ENCODE data around the gene SLC6A3. TPM values are rescaled to one million over a fixed set of nuclear protein-coding genes. Genes with fewer than 3 reads are reported as not detected.

SLC6A3 gene
- total RNA-seq, 1 experiment from 2014 or later = 0.74 TPM

GRCh38 chr5:1370006-1370405 lies 75.2 kb downstream of the SLC6A3 start:
- CTCF ChIA-PET = interaction anchor here (2.8 kb wide), 1 partner anchor 10 kb away, joined by 19 read pairs; no protein-coding TSS in a partner anchor
- DNase-seq (ENCODE audit: low spot score) (no peak), ATAC-seq (no peak)
- H3K4me1 Mint-ChIP-seq = peaks cover 16% of the 10 kb centered on the region; the same call in 1 of the 2 replicates
- POLR2A ChIA-PET = no interaction called here
- H3K4me3 Mint-ChIP-seq = no peak overlapping the region
- no peak for TF ChIP-seq ATF1 (CRISPR knock-in tag; IDR thresholded peaks at IDR 0.05)
- TF ChIP-seq NFATC4 (CRISPR knock-in tag; IDR thresholded peaks at IDR 0.05) = no peak
- no peak for TF ChIP-seq EMX1 (CRISPR knock-in tag; IDR thresholded peaks at IDR 0.05)
- no peak for TF ChIP-seq ATF6 (CRISPR knock-in tag; IDR thresholded peaks at IDR 0.05)
- no peak for TF ChIP-seq GRHL2 (CRISPR knock-in tag; IDR thresholded peaks at IDR 0.05; ENCODE audit: insufficient replicate concordance, severe bottlenecking)
- no peak for TF ChIP-seq TEAD4 (CRISPR knock-in tag; IDR thresholded peaks at IDR 0.05)
- TF ChIP-seq GTF2I (CRISPR knock-in tag; conservative IDR thresholded peaks at IDR 0.05) = no peak
- no peak for TF ChIP-seq ZNF219 (CRISPR knock-in tag; IDR thresholded peaks at IDR 0.05; ENCODE audit: borderline replicate concordance)
- no peak for TF ChIP-seq PRRX2 (CRISPR knock-in tag; IDR thresholded peaks at IDR 0.05)
- TF ChIP-seq ZNF263 (CRISPR knock-in tag; IDR thresholded peaks at IDR 0.05; ENCODE audit: low read depth) = no peak
- TF ChIP-seq ERG (CRISPR knock-in tag; IDR thresholded peaks at IDR 0.05) = no peak
- H3K27ac Mint-ChIP-seq = no peak overlapping the region
- H3K36me3 Mint-ChIP-seq = no peaks in the 10 kb centered on the region
- H3K9me3 Mint-ChIP-seq = no peaks in the 10 kb centered on the region
- peaks cover 9% of the 10 kb centered on the region; the same call in 1 of the 2 replicates for H3K27me3 Mint-ChIP-seq (ENCODE audit: low read depth)

GRCh38 chr5:1368756-1369155 lies 76.5 kb downstream of the SLC6A3 start:
- Mint-ChIP-seq H3K27me3 (ENCODE audit: low read depth) (peaks cover 2% of the 10 kb centered on the region; the same call in 1 of the 2 replicates), H3K36me3 (no peaks in the 10 kb centered on the region), H3K27ac (no peak overlapping the region), H3K4me1 (peaks cover 12% of the 10 kb centered on the region; the same call in 1 of the 2 replicates), H3K9me3 (no peaks in the 10 kb centered on the region), H3K4me3 (no peak overlapping the region)
- ChIA-PET POLR2A (no interaction called here), CTCF (interaction anchor here (0.7 kb wide), 1 partner anchor 12 kb away, joined by 3 read pairs; no protein-coding TSS in a partner anchor)
- TF ChIP-seq ZNF317 (CRISPR knock-in tag; IDR thresholded peaks at IDR 0.05; ENCODE audit: borderline replicate concordance, low read depth) = no peak
- TF ChIP-seq RORB (CRISPR knock-in tag; IDR thresholded peaks at IDR 0.05) = no peak
- DNase-seq (ENCODE audit: low spot score) (no peak), ATAC-seq (no peak)

GRCh38 chr5:1368236-1368635 lies 77.0 kb downstream of the SLC6A3 start:
- Mint-ChIP-seq H3K4me3 (no peak overlapping the region), H3K4me1 (peaks cover 12% of the 10 kb centered on the region; the same call in 1 of the 2 replicates), H3K9me3 (no peaks in the 10 kb centered on the region), H3K27me3 (ENCODE audit: low read depth) (peaks cover 2% of the 10 kb centered on the region; the same call in 1 of the 2 replicates), H3K36me3 (no peaks in the 10 kb centered on the region), H3K27ac (no peak overlapping the region)
- POLR2A ChIA-PET = interaction anchor here (0.7 kb wide), 1 partner anchor 144 kb away, joined by 5 read pairs; no protein-coding TSS in a partner anchor
- DNase-seq (ENCODE audit: low spot score) (no peak), ATAC-seq (no peak)
- CTCF ChIA-PET = interaction anchor here (2.0 kb wide), 1 partner anchor 12 kb away, joined by 10 read pairs; no protein-coding TSS in a partner anchor
- TF ChIP-seq GRHL2 (CRISPR knock-in tag; IDR thresholded peaks at IDR 0.05; ENCODE audit: insufficient replicate concordance, severe bottlenecking) (no peak), E2F4 (CRISPR knock-in tag; IDR thresholded peaks at IDR 0.05; ENCODE audit: borderline replicate concordance, low read depth) (no peak), E2F5 (CRISPR knock-in tag; IDR thresholded peaks at IDR 0.05) (no peak), ATF6 (CRISPR knock-in tag; IDR thresholded peaks at IDR 0.05) (no peak), ARID4B (CRISPR knock-in tag; IDR thresholded peaks at IDR 0.05; ENCODE audit: borderline replicate concordance) (no peak), MAX (CRISPR knock-in tag; IDR thresholded peaks at IDR 0.05) (no peak), CREM (CRISPR knock-in tag; IDR thresholded peaks at IDR 0.05) (no peak), ZNF416 (CRISPR knock-in tag; IDR thresholded peaks at IDR 0.05) (no peak), JUN (CRISPR knock-in tag; IDR thresholded peaks at IDR 0.05) (no peak)
